Esophagus squamous epithelium (tissue), 5 donors: ENCODE results near the gene TMEM87B. TPM values are rescaled to one million over a fixed set of nuclear protein-coding genes. Genes with fewer than 3 reads are reported as not detected.

Experiments used
- DNase-seq: peaks from one replicate; lab custom pipeline; 2025; lab: John Stamatoyannopoulos, UW
- H3K27ac ChIP-seq, 4 donors: fragments of 200-600 bp; sonication (generic); one replicate each; pipeline ENCODE4 v1.5.1; 2016 to 2019; ENCODE audit warnings: mild to moderate bottlenecking in 1 of 4
- H3K27me3 ChIP-seq, 4 donors: fragments of 200-600 bp; sonication (generic); 1 replicate in 3 of 4; 2 replicates in 1 of 4; pipeline versions ENCODE4 v1.5.1 to v1.6.0; 2017 to 2021; ENCODE audit warnings: antibody characterized with exemption in 1 of 4
- H3K36me3 ChIP-seq, 3 donors: fragments of 200-600 bp; sonication (generic); one replicate each; pipeline ENCODE4 v1.5.1; 2016 to 2019
- H3K4me1 ChIP-seq, 3 donors: fragments of 200-600 bp; sonication (generic); one replicate each; pipeline ENCODE4 v1.5.1; 2017 to 2019
- H3K4me3 ChIP-seq, 4 donors: fragments of 200-600 bp; sonication (generic); 1 replicate in 3 of 4; 2 replicates in 1 of 4; pipeline ENCODE4 v1.5.1; 2016 to 2019; ENCODE audit warnings: mild to moderate bottlenecking in 2 of 4, moderate library complexity in 1 of 4
- H3K9me3 ChIP-seq, 3 donors: fragments of 200-600 bp; sonication (generic); one replicate each; pipeline ENCODE4 v1.5.1; 2016 to 2019
- CTCF ChIP-seq, 6 experiments: fragments of 450-650 bp in 4 of 6; fragments of 200-600 bp in 2 of 6; sonication (generic) in 2 of 6; IDR thresholded peaks; one replicate each; pipeline ENCODE4 v1.5.1; 2016 to 2019; ENCODE audit warnings: antibody characterized with exemption in 6 of 6, mild to moderate bottlenecking in 4 of 6, moderate library complexity in 4 of 6
- POLR2A ChIP-seq, 4 donors: fragments of 450-650 bp; IDR thresholded peaks; one replicate each; pipeline ENCODE4 v1.6.1; 2017; ENCODE audit warnings: antibody characterized with exemption in 4 of 4, mild to moderate bottlenecking in 4 of 4, moderate library complexity in 3 of 4
- WGBS, 2 donors: methylation state at CpG; one replicate each; pipeline ENCODE4 v1.1.5; 2018; 5-methylcytosine and 5-hydroxymethylcytosine counted together
- intact Hi-C: fragments of 100-400 bp; cut with DNase I; formaldehyde crosslinking; loops from one replicate; pipeline ENCODE4 v1.15.0; 2022
- total RNA-seq, 4 donors: library from RNA; depleted of rRNA; stranded (reverse); fragments of >200 nt; gene quantifications; one replicate each; pipeline ENCODE4 v1.1.0, GENCODE V29; 2016
- donor health status: DM: yes; HTN: yes; CAD: no.

Gene TMEM87B
- total RNA-seq, 4 donors from 2014 or later, result 17.7 to 30.0 (median 23.6) TPM

DNA sequence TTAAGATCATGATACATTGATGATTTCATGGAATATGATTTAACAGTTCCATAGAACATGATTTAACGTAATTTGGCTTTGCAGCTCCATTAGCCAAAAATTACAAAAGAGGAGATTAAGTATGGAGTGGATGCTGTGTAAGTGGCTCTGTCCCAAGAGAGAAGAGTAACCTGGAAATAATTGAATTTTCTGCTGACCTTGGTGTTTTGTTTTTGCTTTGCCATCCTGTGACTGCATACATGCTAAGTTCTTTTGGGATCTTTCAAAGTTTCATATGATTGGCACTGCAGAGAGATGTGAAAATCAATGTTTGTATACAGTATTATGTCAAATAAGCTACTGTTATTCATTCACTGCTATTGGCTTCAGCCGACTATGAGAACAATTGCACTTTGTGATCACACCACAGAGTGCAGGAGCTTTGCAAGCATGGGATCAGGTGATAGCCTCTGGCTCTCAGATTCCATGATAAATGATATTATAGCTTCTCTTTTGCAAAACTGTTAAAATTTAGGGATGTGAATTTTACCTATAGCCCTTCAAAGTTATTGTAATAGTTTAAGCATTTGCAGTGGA lies 46.1 kb upstream of the TMEM87B start:
- no peak for DNase-seq
- TF ChIP-seq POLR2A (IDR thresholded peaks at IDR 0.05) (no peak), CTCF (IDR thresholded peaks at IDR 0.05) (no peak)
- intact Hi-C loops, result no loop called here
- H3K4me3 ChIP-seq, result no peak overlapping the region
- H3K4me1 ChIP-seq, result peaks cover 6 to 44% (median 7%) of the 10 kb centered on the region in 3 donors
- no peaks in the 10 kb centered on the region for H3K27me3 ChIP-seq
- H3K36me3 ChIP-seq, result peaks cover 0 to 45% (median 0%) of the 10 kb centered on the region in 3 donors
- H3K9me3 ChIP-seq, result no peaks in the 10 kb centered on the region
- no peak overlapping the region for H3K27ac ChIP-seq
- 69 to 72% methylated on average over 2 of the region's 2 CpGs for WGBS, 2 donors

- H3K27ac ChIP-seq, result no peak overlapping the region
- no peaks in the 10 kb centered on the region for H3K27me3 ChIP-seq
- peaks cover 0 to 41% (median 0%) of the 10 kb centered on the region in 3 donors for H3K36me3 ChIP-seq
- H3K4me1 ChIP-seq, result peaks cover 6 to 29% (median 7%) of the 10 kb centered on the region in 3 donors
- 74 to 77% methylated on average over 4 to 10 of the region's 10 CpGs for WGBS, 2 donors
- no peak overlapping the region for H3K4me3 ChIP-seq
- H3K9me3 ChIP-seq, result no peaks in the 10 kb centered on the region
- TF ChIP-seq POLR2A (IDR thresholded peaks at IDR 0.05), result no peak
- no peak for TF ChIP-seq CTCF (IDR thresholded peaks at IDR 0.05)
- DNase-seq, result no peak
- intact Hi-C loops, result no loop called here
Measured at GRCh38 chr2:112010751-112011150, 44.3 kb upstream of the TMEM87B start.

- no peak overlapping the region for H3K27ac ChIP-seq
- peaks cover 0 to 11% (median 2%) of the 10 kb centered on the region in 3 donors for H3K4me1 ChIP-seq
- intact Hi-C loops, result no loop called here
- no peak for TF ChIP-seq POLR2A (IDR thresholded peaks at IDR 0.05)
- no peak for TF ChIP-seq CTCF (IDR thresholded peaks at IDR 0.05)
- no peaks in the 10 kb centered on the region for H3K9me3 ChIP-seq
- no peaks in the 10 kb centered on the region for H3K27me3 ChIP-seq
- no peak for DNase-seq
- 83 to 93% methylated on average over 4 of the region's 5 CpGs for WGBS, 2 donors
- peaks cover 0 to 41% (median 0%) of the 10 kb centered on the region in 3 donors for H3K36me3 ChIP-seq
- no peak overlapping the region for H3K4me3 ChIP-seq
Measured at GRCh38 chr2:112012556-112012955, 42.5 kb upstream of the TMEM87B start.

DNA sequence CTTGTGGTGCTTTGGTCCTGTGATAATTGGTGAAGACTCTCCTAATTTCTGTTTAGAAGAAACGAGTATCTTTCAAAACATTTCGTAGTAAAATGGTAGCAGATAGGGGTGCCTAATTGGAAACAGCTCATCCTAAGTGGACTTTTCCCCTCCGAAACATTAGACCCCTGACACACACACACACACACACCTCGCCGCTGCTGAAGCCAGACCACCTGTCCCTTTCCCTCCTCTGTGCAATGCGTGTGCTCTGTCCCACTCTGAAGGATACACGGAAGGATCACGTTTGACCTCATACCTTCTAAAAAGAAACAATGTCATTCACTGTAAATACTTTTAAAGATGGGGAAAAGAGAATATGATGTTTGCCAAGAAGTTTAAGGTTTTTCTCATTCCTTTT lies 36.2 kb upstream of the TMEM87B start:
- intact Hi-C loops, result no loop called here
- WGBS, 2 donors, result 83 to 88% methylated on average over 8 of the region's 8 CpGs
- Histone ChIP-seq H3K4me1 (no peaks in the 10 kb centered on the region), H3K27me3 (no peaks in the 10 kb centered on the region), H3K4me3 (no peak overlapping the region), H3K36me3 (peaks cover 0 to 17% (median 0%) of the 10 kb centered on the region in 3 donors), H3K9me3 (no peaks in the 10 kb centered on the region), H3K27ac (no peak overlapping the region)
- TF ChIP-seq POLR2A (IDR thresholded peaks at IDR 0.05), result no peak
- TF ChIP-seq CTCF (IDR thresholded peaks at IDR 0.05), result no peak
- no peak for DNase-seq

DNA sequence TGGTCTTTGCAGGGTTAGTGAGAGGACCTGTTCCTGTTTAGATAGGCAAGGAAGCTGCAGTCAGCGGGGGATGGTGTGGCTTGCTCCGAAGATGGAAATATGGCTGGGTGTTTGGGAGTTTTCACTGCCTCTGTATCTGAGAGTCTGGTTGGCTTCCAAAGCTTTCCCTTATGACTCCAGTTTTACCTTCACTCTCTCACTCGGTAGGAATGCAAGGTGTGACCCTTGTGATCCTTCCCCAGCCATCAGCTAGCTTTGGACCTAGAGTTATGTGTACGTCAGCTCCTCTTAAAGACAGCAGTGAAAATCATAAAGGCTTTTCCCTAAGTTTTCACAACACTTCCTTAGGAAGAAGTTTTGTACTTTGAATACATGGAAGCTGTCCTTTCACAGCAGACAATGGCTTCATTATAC lies 35.5 kb upstream of the TMEM87B start:
- intact Hi-C loops, result no loop called here
- TF ChIP-seq POLR2A (IDR thresholded peaks at IDR 0.05) (no peak), CTCF (IDR thresholded peaks at IDR 0.05) (no peak)
- H3K4me3 ChIP-seq, result no peak overlapping the region

More for the DNA sequence above, 35.5 kb upstream of the TMEM87B start:
- no peak for DNase-seq
- Histone ChIP-seq H3K27me3 (no peaks in the 10 kb centered on the region), H3K27ac (no peak overlapping the region), H3K9me3 (no peaks in the 10 kb centered on the region), H3K36me3 (peaks cover 0 to 17% (median 0%) of the 10 kb centered on the region in 3 donors), H3K4me1 (no peaks in the 10 kb centered on the region)
- WGBS, 2 donors, result 74 to 77% methylated on average over 4 of the region's 4 CpGs
